ENCODE results near the gene BRCA2. TPM values are rescaled to one million over a fixed set of nuclear protein-coding genes. Genes with fewer than 3 reads are reported as not detected.
A peak's percentile ranks its signal among the peaks of the same experiment; 100 is the strongest.

The BRCA2 gene
- total and polyA plus RNA-seq, 9 of the 15 experiments (the other 6 are each of a cell fraction or from before 2014, with no cell fraction given): 4.1 to 17.3 (median 5.8) TPM

DNA sequence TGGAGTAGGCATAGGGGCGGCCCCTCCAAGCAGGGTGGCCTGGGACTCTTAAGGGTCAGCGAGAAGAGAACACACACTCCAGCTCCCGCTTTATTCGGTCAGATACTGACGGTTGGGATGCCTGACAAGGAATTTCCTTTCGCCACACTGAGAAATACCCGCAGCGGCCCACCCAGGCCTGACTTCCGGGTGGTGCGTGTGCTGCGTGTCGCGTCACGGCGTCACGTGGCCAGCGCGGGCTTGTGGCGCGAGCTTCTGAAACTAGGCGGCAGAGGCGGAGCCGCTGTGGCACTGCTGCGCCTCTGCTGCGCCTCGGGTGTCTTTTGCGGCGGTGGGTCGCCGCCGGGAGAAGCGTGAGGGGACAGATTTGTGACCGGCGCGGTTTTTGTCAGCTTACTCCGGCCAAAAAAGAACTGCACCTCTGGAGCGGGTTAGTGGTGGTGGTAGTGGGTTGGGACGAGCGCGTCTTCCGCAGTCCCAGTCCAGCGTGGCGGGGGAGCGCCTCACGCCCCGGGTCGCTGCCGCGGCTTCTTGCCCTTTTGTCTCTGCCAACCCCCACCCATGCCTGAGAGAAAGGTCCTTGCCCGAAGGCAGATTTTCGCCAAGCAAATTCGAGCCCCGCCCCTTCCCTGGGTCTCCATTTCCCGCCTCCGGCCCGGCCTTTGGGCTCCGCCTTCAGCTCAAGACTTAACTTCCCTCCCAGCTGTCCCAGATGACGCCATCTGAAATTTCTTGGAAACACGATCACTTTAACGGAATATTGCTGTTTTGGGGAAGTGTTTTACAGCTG, at the start of gene BRCA2, which contains the start of gene ZAR1L (continued):
- TF ChIP-seq, protein P1, sequence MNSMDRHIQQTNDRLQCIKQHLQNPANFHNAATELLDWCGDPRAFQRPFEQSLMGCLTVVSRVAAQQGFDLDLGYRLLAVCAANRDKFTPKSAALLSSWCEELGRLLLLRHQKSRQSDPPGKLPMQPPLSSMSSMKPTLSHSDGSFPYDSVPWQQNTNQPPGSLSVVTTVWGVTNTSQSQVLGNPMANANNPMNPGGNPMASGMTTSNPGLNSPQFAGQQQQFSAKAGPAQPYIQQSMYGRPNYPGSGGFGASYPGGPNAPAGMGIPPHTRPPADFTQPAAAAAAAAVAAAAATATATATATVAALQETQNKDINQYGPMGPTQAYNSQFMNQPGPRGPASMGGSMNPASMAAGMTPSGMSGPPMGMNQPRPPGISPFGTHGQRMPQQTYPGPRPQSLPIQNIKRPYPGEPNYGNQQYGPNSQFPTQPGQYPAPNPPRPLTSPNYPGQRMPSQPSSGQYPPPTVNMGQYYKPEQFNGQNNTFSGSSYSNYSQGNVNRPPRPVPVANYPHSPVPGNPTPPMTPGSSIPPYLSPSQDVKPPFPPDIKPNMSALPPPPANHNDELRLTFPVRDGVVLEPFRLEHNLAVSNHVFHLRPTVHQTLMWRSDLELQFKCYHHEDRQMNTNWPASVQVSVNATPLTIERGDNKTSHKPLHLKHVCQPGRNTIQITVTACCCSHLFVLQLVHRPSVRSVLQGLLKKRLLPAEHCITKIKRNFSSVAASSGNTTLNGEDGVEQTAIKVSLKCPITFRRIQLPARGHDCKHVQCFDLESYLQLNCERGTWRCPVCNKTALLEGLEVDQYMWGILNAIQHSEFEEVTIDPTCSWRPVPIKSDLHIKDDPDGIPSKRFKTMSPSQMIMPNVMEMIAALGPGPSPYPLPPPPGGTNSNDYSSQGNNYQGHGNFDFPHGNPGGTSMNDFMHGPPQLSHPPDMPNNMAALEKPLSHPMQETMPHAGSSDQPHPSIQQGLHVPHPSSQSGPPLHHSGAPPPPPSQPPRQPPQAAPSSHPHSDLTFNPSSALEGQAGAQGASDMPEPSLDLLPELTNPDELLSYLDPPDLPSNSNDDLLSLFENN (IDR thresholded peaks at IDR 0.05; ENCODE audit: low read depth in 2 of 2, low read length in 2 of 2): 0 out of 4 replicates have a peak, but pooled peaks of 1 of the 2 experiments have one; percentile 37
- TF ChIP-seq RBM34 (IDR thresholded peaks at IDR 0.05; ENCODE audit: borderline replicate concordance, insufficient read depth, low read length): no peak
- peak; percentile 57; the same call in 1 of the 2 replicates for TF ChIP-seq HNRNPL (IDR thresholded peaks at IDR 0.05; ENCODE audit: low read depth, low read length)
- peak; percentile 73 for TF ChIP-seq REST (IDR thresholded peaks at IDR 0.05; ENCODE audit: borderline replicate concordance)
- TF ChIP-seq REST (CRISPR knock-in tag; IDR thresholded peaks at IDR 0.05; ENCODE audit: low read depth): no peak
- peak in 2 of 3 experiments; percentile 34 to 54 for TF ChIP-seq YY1 (IDR thresholded peaks at IDR 0.05; ENCODE audit: borderline replicate concordance in 1 of 3, control insufficient read depth in 1 of 3, extremely low read depth in 1 of 3, insufficient read depth in 3 of 3, insufficient read length in 1 of 3, insufficient replicate concordance in 2 of 3, low read depth in 1 of 3, low read length in 2 of 3)
- TF ChIP-seq LCOR (CRISPR knock-in tag; IDR thresholded peaks at IDR 0.05): peak; percentile 61; the same call in 1 of the 2 replicates
- no peak for TF ChIP-seq NFE2L1 (tag; IDR thresholded peaks at IDR 0.05; ENCODE audit: borderline replicate concordance, low read depth)
- no peak for TF ChIP-seq ARNT (IDR thresholded peaks at IDR 0.05)
- no peak for TF ChIP-seq BMI1 (IDR thresholded peaks at IDR 0.05; ENCODE audit: low read length)
- no peak for TF ChIP-seq SMARCC2 (IDR thresholded peaks at IDR 0.05; ENCODE audit: low read depth)
- TF ChIP-seq ILK (tag; IDR thresholded peaks at IDR 0.05; ENCODE audit: borderline replicate concordance, low read depth): no peak
- TF ChIP-seq CSDE1 (IDR thresholded peaks at IDR 0.05): no peak
